Fibroblast of lung (primary cell): Measurements from ENCODE around the gene PAPOLG. TPM values are rescaled to one million over a fixed set of nuclear protein-coding genes. Genes with fewer than 3 reads are reported as not detected.
"Not testable (repeated sequence)": the region's sequence is repeated elsewhere in the genome, so short reads cannot be mapped to it uniquely, and the experiment has no call there.

Experiments
- DNase-seq, 2 donors: peaks; one replicate each; pipeline versions ENCODE4 v3.0.0 to v3.0.0-alpha.2; 2010; ENCODE audit warnings: low read depth in 2 of 2
- H2AFZ ChIP-seq: 2 replicates; pipeline ENCODE4 v1.5.1; 2012; ENCODE audit warnings: low read length, control low read depth, inconsistent platforms
- H3K27ac ChIP-seq: 2 replicates; pipeline ENCODE4 v1.5.1; 2011; ENCODE audit warnings: low read length, control low read depth; ENCODE audit not compliant: insufficient read depth
- H3K27me3 ChIP-seq: 2 replicates; pipeline ENCODE4 v1.5.1; 2011; ENCODE audit warnings: mild to moderate bottlenecking, low read length; ENCODE audit not compliant: control insufficient read depth, insufficient read depth
- H3K36me3 ChIP-seq: 2 replicates; pipeline ENCODE4 v1.5.1; 2011; ENCODE audit warnings: low read length; ENCODE audit not compliant: control insufficient read depth, insufficient read depth
- H3K4me1 ChIP-seq: 2 replicates; pipeline ENCODE4 v1.5.1; 2011; ENCODE audit warnings: low read length; ENCODE audit not compliant: control insufficient read depth, insufficient read depth; ENCODE audit errors: extremely low read depth
- H3K4me2 ChIP-seq: 2 replicates; pipeline ENCODE4 v1.5.1; 2011; ENCODE audit warnings: low read length, control low read depth; ENCODE audit not compliant: insufficient read depth; ENCODE audit errors: extremely low read depth
- H3K4me3 ChIP-seq, 4 experiments: fragments of 200-600 bp in 1 of 4; sonication (generic) in 1 of 4; replicated peaks in 1 of 4; 2 replicates each; pipeline ENCODE4 v1.5.1; 2011 to 2016; ENCODE audit warnings: low read length in 4 of 4, low read depth in 3 of 4, mild to moderate bottlenecking in 3 of 4, control low read depth in 2 of 4, inconsistent platforms in 1 of 4, mixed read lengths in 1 of 4; ENCODE audit not compliant: insufficient read depth in 1 of 4; ENCODE audit errors: control extremely low read depth in 1 of 4
- H3K79me2 ChIP-seq: 2 replicates; pipeline ENCODE4 v1.5.1; 2012; ENCODE audit warnings: mild to moderate bottlenecking, low read length, inconsistent platforms; ENCODE audit not compliant: control insufficient read depth, insufficient read depth
- H3K9ac ChIP-seq: 2 replicates; pipeline ENCODE4 v1.5.1; 2011; ENCODE audit warnings: mild to moderate bottlenecking, low read length, control low read depth; ENCODE audit not compliant: insufficient read depth
- H3K9me3 ChIP-seq: 2 replicates; pipeline ENCODE4 v1.5.1; 2012; ENCODE audit warnings: low read depth, low read length; ENCODE audit not compliant: control insufficient read depth, insufficient read depth
- H4K20me1 ChIP-seq: 2 replicates; pipeline ENCODE4 v1.5.1; 2011; ENCODE audit warnings: low read length; ENCODE audit not compliant: control insufficient read depth, insufficient read depth; ENCODE audit errors: extremely low read depth
- CTCF ChIP-seq, 2 donors: IDR thresholded peaks in 1 of 2; conservative IDR thresholded peaks in 1 of 2; 1 replicate in 1 of 2; 2 replicates in 1 of 2; pipeline ENCODE4 v1.5.1; 2011 to 2012; ENCODE audit warnings: low read length in 2 of 2, control low read depth in 1 of 2, inconsistent platforms in 1 of 2, low read depth in 1 of 2, mild to moderate bottlenecking in 1 of 2
- EZH2 ChIP-seq: IDR thresholded peaks from 2 replicates; pipeline ENCODE4 v1.5.1; 2012; ENCODE audit warnings: low read length, control low read depth, mild to moderate bottlenecking; ENCODE audit errors: missing control alignments
- polyA plus RNA-seq, 2 donors: library from polyadenylated mRNA; depleted of rRNA in 1 of 2; stranded (reverse) in 1 of 2; unstranded in 1 of 2; fragments of >200 nt; gene quantifications; 2 replicates each; pipeline ENCODE4 v1.2.1, GENCODE V29; 2011 to 2012; ENCODE audit warnings: missing spikeins in 1 of 2
- total RNA-seq: library from RNA; depleted of rRNA; stranded (reverse); fragments of >200 nt; gene quantifications from 2 replicates; pipeline ENCODE4 v1.2.1, GENCODE V29; 2014

Gene PAPOLG
- total and polyA plus RNA-seq, 2 donors (not counting 1 experiment from before 2014, with no cell fraction given) = 11.2 to 11.9 TPM

DNA sequence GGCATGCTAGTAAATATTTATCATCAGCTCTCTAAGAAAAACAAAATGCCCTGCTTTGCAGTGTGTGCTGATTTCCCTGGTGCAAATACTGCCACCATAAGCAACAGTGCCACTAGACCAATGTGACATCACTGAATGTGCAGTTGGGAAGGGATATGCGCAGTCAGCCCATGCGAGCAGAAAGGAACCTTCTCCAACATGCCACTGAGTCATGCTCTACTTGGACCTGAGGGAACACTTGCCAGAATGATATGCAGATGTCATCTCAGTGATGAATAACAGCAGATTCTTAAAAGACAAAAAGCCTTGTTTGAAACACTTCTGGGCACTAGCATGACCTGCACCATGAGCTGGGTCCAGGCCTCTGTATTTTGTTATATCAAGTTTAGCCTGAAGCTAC is 70.0 kb downstream of the PAPOLG start:
- Histone ChIP-seq H4K20me1 (no peaks in the 10 kb centered on the region), H2AFZ (no peak overlapping the region), H3K4me2 (no peak overlapping the region), H3K9me3 (no peaks in the 10 kb centered on the region), H3K36me3 (no peaks in the 10 kb centered on the region), H3K27ac (no peak overlapping the region), H3K4me1 (no peaks in the 10 kb centered on the region), H3K27me3 (no peaks in the 10 kb centered on the region), H3K4me3 (no peak overlapping the region), H3K9ac (no peak overlapping the region), H3K79me2 (no peaks in the 10 kb centered on the region)
- TF ChIP-seq CTCF (conservative IDR thresholded peaks at IDR 0.05 in 1 of 2, IDR thresholded peaks at IDR 0.05 in 1 of 2; ENCODE audit: low read depth in 1 of 2, low read length in 2 of 2) = no peak
- no peak for TF ChIP-seq EZH2
- no peak for DNase-seq

- not testable (repeated sequence) for H3K27ac ChIP-seq, H3K4me3 ChIP-seq, H2AFZ ChIP-seq, H3K27me3 ChIP-seq, H3K79me2 ChIP-seq, H3K9ac ChIP-seq, H3K4me2 ChIP-seq, DNase-seq, H3K9me3 ChIP-seq, H3K4me1 ChIP-seq, H4K20me1 ChIP-seq, H3K36me3 ChIP-seq
Measured at GRCh38 chr2:60826860-60827259, 70.8 kb downstream of the PAPOLG start.

DNA sequence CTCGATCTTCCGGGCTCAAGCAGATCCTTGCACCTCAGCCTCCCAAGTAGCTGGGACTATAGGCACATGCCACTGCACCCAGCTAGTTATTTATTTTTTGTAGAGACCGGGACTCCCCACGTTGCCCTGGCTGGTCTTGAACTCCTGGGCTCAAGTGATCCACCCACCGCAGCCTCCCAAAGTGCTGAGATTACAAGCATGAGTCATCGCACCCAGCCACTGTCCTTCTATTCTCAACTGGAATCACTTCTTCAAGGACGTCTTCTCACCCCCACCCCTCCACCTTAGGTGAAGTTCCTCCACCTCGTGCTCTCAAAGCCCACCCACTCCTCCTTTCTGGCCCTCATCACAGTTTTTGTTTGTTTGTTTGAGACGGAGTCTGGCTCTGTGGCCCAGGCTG is 71.3 kb downstream of the PAPOLG start:
- Histone ChIP-seq H4K20me1 (no peaks in the 10 kb centered on the region), H3K4me1 (no peaks in the 10 kb centered on the region), H3K4me2 (no peak overlapping the region), H3K79me2 (no peaks in the 10 kb centered on the region), H3K27ac (no peak overlapping the region), H3K4me3 (no peak overlapping the region), H3K9ac (no peak overlapping the region), H3K36me3 (no peaks in the 10 kb centered on the region), H3K27me3 (no peaks in the 10 kb centered on the region), H3K9me3 (no peaks in the 10 kb centered on the region), H2AFZ (no peak overlapping the region)
- TF ChIP-seq CTCF (conservative IDR thresholded peaks at IDR 0.05 in 1 of 2, IDR thresholded peaks at IDR 0.05 in 1 of 2; ENCODE audit: low read depth in 1 of 2, low read length in 2 of 2) (no peak), EZH2 (no peak)
- no peak for DNase-seq

- no peak for DNase-seq
- Histone ChIP-seq H2AFZ (no peak overlapping the region), H3K36me3 (no peaks in the 10 kb centered on the region), H3K9me3 (no peaks in the 10 kb centered on the region), H3K27me3 (peaks cover 11% of the 10 kb centered on the region), H3K9ac (no peak overlapping the region), H4K20me1 (no peaks in the 10 kb centered on the region), H3K4me2 (no peak overlapping the region), H3K4me1 (no peaks in the 10 kb centered on the region), H3K4me3 (no peak overlapping the region), H3K27ac (no peak overlapping the region), H3K79me2 (no peaks in the 10 kb centered on the region)
- TF ChIP-seq EZH2 (no peak), CTCF (conservative IDR thresholded peaks at IDR 0.05 in 1 of 2, IDR thresholded peaks at IDR 0.05 in 1 of 2; ENCODE audit: low read depth in 1 of 2, low read length in 2 of 2) (no peak)
Measured at GRCh38 chr2:60830991-60831390, 74.9 kb downstream of the PAPOLG start.
